Measurements from ENCODE around the gene STARD13. TPM values are rescaled to one million over a fixed set of nuclear protein-coding genes. Genes with fewer than 3 reads are reported as not detected.

Gene STARD13
- total RNA-seq, 1 experiment from 2014 or later: 2.1 TPM

DNA sequence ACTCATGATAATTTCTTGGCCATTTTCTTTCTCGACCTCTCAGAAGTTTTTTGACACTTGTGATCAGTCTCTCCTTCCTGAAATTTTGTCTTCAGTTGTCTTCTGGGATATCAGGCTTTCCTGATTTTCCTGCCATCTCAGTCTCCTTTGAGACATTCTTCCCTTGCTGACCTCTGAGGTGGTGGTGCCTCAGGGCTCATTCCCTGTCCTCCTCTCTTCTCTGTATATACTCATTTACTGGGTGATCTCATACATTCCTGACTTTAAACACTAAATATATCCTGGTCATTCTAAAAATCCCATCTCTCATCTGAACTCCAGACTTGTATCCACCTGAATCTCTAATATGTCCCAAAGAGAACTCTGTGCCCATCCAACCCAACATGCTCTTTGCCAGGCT is 31.3 kb upstream of the STARD13 start:
- Mint-ChIP-seq H3K4me3 (no peak overlapping the region), H3K9me3 (no peaks in the 10 kb centered on the region; a peak in 1 of 5 replicates), H3K27ac (no peak overlapping the region), H3K4me1 (no peaks in the 10 kb centered on the region), H3K27me3 (ENCODE audit: low read depth) (no peaks in the 10 kb centered on the region), H3K36me3 (ENCODE audit: insufficient read depth in 1 of 3, low read depth in 3 of 3) (no peaks in the 10 kb centered on the region)
- no peak overlapping the region for H2BK120ac ChIP-seq (ENCODE audit: low read depth, low read length, poor library complexity, severe bottlenecking)
- DNase-seq: no peak
- no peaks in the 10 kb centered on the region for H3K23me2 ChIP-seq (ENCODE audit: insufficient read length, low read depth, low read length, poor library complexity, severe bottlenecking)
- H2BK12ac ChIP-seq (ENCODE audit: insufficient read length, low read depth, low read length): no peak overlapping the region
- no peak overlapping the region for H4K8ac ChIP-seq (replicated peaks; ENCODE audit: insufficient read length, low read depth, low read length)
- no peak overlapping the region for H4K5ac ChIP-seq (ENCODE audit: insufficient read length, low read depth, low read length)
- no peaks in the 10 kb centered on the region for H4K20me1 ChIP-seq (ENCODE audit: control insufficient read depth, insufficient read depth, insufficient read length)
- no peak overlapping the region for H3K23ac ChIP-seq (ENCODE audit: insufficient read length, low read depth, low read length)
- H3K79me2 ChIP-seq (ENCODE audit: insufficient read depth, low read length): no peaks in the 10 kb centered on the region
- no peak overlapping the region for H3K27ac ChIP-seq (ENCODE audit: insufficient read length, low read depth, low read length)
- no peak overlapping the region for H2AFZ ChIP-seq (ENCODE audit: low read length)
- no peak overlapping the region for H3K56ac ChIP-seq (ENCODE audit: insufficient read length, low read depth, low read length)
- H3K4me2 ChIP-seq (ENCODE audit: insufficient read depth, insufficient read length, low read length): no peak overlapping the region
- H2AK5ac ChIP-seq (ENCODE audit: insufficient read length, low read length): no peak overlapping the region
- no peak overlapping the region for H3K14ac ChIP-seq (ENCODE audit: insufficient read depth, low read length)
- no peak overlapping the region for H3K9ac ChIP-seq (ENCODE audit: extremely low read depth, insufficient read length, low read length)
- no peak overlapping the region for H4K91ac ChIP-seq (ENCODE audit: insufficient read length, low read depth, low read length)
- H3K27me3 ChIP-seq (ENCODE audit: insufficient read depth, low read length): no peaks in the 10 kb centered on the region
- H2BK20ac ChIP-seq (ENCODE audit: low read depth, low read length, poor library complexity, severe bottlenecking): no peak overlapping the region
- no peak overlapping the region for H2BK5ac ChIP-seq (ENCODE audit: insufficient read length, low read length)
- H2BK15ac ChIP-seq (ENCODE audit: low read depth, low read length): no peak overlapping the region
- TF ChIP-seq, protein P1, sequence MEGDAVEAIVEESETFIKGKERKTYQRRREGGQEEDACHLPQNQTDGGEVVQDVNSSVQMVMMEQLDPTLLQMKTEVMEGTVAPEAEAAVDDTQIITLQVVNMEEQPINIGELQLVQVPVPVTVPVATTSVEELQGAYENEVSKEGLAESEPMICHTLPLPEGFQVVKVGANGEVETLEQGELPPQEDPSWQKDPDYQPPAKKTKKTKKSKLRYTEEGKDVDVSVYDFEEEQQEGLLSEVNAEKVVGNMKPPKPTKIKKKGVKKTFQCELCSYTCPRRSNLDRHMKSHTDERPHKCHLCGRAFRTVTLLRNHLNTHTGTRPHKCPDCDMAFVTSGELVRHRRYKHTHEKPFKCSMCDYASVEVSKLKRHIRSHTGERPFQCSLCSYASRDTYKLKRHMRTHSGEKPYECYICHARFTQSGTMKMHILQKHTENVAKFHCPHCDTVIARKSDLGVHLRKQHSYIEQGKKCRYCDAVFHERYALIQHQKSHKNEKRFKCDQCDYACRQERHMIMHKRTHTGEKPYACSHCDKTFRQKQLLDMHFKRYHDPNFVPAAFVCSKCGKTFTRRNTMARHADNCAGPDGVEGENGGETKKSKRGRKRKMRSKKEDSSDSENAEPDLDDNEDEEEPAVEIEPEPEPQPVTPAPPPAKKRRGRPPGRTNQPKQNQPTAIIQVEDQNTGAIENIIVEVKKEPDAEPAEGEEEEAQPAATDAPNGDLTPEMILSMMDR (conservative IDR thresholded peaks at IDR 0.05): no peak
- no peaks in the 10 kb centered on the region for H3K79me1 ChIP-seq (ENCODE audit: insufficient read depth, low read depth, low read length, poor library complexity, severe bottlenecking)
- no peak overlapping the region for H3T11ph ChIP-seq (ENCODE audit: low read length)
- no CpG with 5 or more reads among the region's 1 CpG for WGBS (ENCODE audit: extremely low coverage, insufficient read length, low lambda C conversion rate)
- H3K18ac ChIP-seq (ENCODE audit: insufficient read length, low read depth, low read length): no peak overlapping the region
- no peaks in the 10 kb centered on the region for H3K9me3 ChIP-seq (ENCODE audit: control insufficient read depth, low read depth, low read length)
- H3K4ac ChIP-seq (ENCODE audit: low read depth, low read length): no peak overlapping the region
- no peaks in the 10 kb centered on the region for H3K4me1 ChIP-seq (ENCODE audit: insufficient read depth, low read length)

All from H9 (cell line).